Sigmoid colon (tissue), 7 donors: ENCODE results near the gene AGPAT2. TPM values are rescaled to one million over a fixed set of nuclear protein-coding genes. Genes with fewer than 3 reads are reported as not detected.
A peak's percentile ranks its signal among the peaks of the same experiment; 100 is the strongest.

Experiments used
- DNase-seq: peaks from one replicate; pipeline ENCODE4 v3.0.0-alpha.2; 2019
- H3K27ac ChIP-seq, 4 donors: fragments of 200-600 bp; sonication (generic); one replicate each; pipeline ENCODE4 v1.5.1; 2016 to 2019; ENCODE audit warnings: mild to moderate bottlenecking in 1 of 4
- H3K27me3 ChIP-seq, 3 donors: fragments of 200-600 bp; sonication (generic); one replicate each; pipeline ENCODE4 v1.5.1; 2019; ENCODE audit warnings: mild to moderate bottlenecking in 1 of 3
- H3K36me3 ChIP-seq, 4 donors: fragments of 200-600 bp; sonication (generic); one replicate each; pipeline ENCODE4 v1.5.1; 2016 to 2019
- H3K4me1 ChIP-seq, 4 donors: fragments of 200-600 bp; sonication (generic); one replicate each; pipeline ENCODE4 v1.5.1; 2017 to 2019
- H3K4me3 ChIP-seq, 4 donors: fragments of 200-600 bp; sonication (generic); one replicate each; pipeline ENCODE4 v1.5.1; 2017 to 2019; ENCODE audit warnings: mild to moderate bottlenecking in 2 of 4, moderate library complexity in 1 of 4
- H3K9me3 ChIP-seq, 4 donors: fragments of 200-600 bp in 3 of 4; sonication (generic) in 3 of 4; one replicate each; pipeline versions ENCODE4 v1.5.1 to v1.6.1; 2013 to 2019
- CTCF ChIP-seq, 4 experiments: fragments of 450-650 bp in 3 of 4; fragments of 200-600 bp in 1 of 4; IDR thresholded peaks; one replicate each; pipeline ENCODE4 v1.5.1; 2016 to 2019; ENCODE audit warnings: antibody characterized with exemption in 4 of 4, mild to moderate bottlenecking in 3 of 4, moderate library complexity in 2 of 4
- EP300 ChIP-seq, 4 donors: sonication (generic); formaldehyde crosslinking; IDR thresholded peaks; one replicate each; pipeline ENCODE4 v1.6.1; 2017; ENCODE audit warnings: antibody characterized with exemption in 4 of 4
- POLR2A ChIP-seq, 2 donors: fragments of 450-650 bp; IDR thresholded peaks; one replicate each; pipeline ENCODE4 v1.6.1; 2016; ENCODE audit warnings: antibody characterized with exemption in 2 of 2, mild to moderate bottlenecking in 2 of 2, moderate library complexity in 2 of 2
- POLR2AphosphoS5 ChIP-seq, 4 donors: sonication (generic); formaldehyde crosslinking; IDR thresholded peaks; one replicate each; pipeline ENCODE4 v1.6.1; 2017; ENCODE audit warnings: antibody characterized with exemption in 4 of 4
- WGBS, 2 donors: extraction: QIAGEN DNeasy Blood & Tissue Kit; methylation state at CpG; one replicate each; pipeline ENCODE4 v1.1.7; 2013; 5-methylcytosine and 5-hydroxymethylcytosine counted together
- intact Hi-C: fragments of 100-400 bp; cut with DNase I; formaldehyde crosslinking; loops from one replicate; pipeline ENCODE4 v1.15.1; 2023
- polyA plus RNA-seq, 3 donors: library from polyadenylated mRNA; stranded (reverse); fragments of 200-250 nt; gene quantifications; one replicate each; pipeline ENCODE4 v1.2.3, GENCODE V29; 2013
- total RNA-seq, 4 donors: library from RNA; depleted of rRNA; stranded (reverse); fragments of >200 nt; gene quantifications; one replicate each; pipeline ENCODE4 v1.1.0, GENCODE V29; 2016
- donor health status: healthy with polysubstance abuse.
- donor health status: Bipolar disorder and iron deficiency.
- donor health status: healthy.

The AGPAT2 gene
- total and polyA plus RNA-seq, 7 donors = 28.0 to 345 (median 62.4) TPM

DNA sequence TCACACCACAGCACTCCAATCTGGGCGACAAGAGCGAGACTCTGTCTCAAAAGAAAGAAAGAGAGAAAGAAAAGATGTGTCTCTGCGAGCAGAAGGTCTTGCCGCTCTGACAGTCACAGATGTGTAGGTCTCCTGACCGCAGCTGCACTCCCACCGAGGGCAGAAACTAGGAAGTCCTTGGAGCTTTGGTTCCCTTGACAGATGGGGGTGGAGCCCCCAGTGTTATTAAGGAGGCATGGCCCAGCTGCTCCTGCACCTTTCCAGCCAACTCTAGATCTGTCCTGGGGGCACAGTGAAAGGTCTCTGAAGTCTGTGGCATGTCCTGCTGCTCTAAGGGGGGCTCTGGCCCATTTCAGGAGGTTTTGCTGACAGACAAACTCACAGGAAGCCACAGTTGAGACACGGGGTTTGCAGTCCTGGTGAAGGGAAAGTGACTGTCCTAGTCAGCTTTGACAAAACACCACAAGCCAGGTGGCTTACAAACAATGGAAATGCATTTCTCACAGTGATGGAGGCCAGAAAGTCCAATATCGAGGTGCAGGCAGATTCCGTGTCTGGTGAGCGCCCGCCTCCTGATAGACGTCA is 16.1 kb upstream of the AGPAT2 start:
- Histone ChIP-seq H3K4me1 (peaks cover 0 to 17% (median 15%) of the 10 kb centered on the region in 4 donors), H3K9me3 (no peaks in the 10 kb centered on the region), H3K36me3 (no peaks in the 10 kb centered on the region), H3K4me3 (no peak overlapping the region), H3K27me3 (no peaks in the 10 kb centered on the region), H3K27ac (no peak overlapping the region)
- intact Hi-C loops = no loop called here
- no peak for TF ChIP-seq POLR2AphosphoS5 (IDR thresholded peaks at IDR 0.05)
- no peak for TF ChIP-seq CTCF (IDR thresholded peaks at IDR 0.05)
- TF ChIP-seq EP300 (IDR thresholded peaks at IDR 0.05) = no peak
- no peak for TF ChIP-seq POLR2A (IDR thresholded peaks at IDR 0.05)
- 65 to 89% methylated on average over 12 of the region's 12 CpGs for WGBS, 2 donors
- DNase-seq = no peak

GRCh38 chr9:136701668-136702053 is 14.4 kb upstream of the AGPAT2 start:
- TF ChIP-seq POLR2A (IDR thresholded peaks at IDR 0.05) (no peak), POLR2AphosphoS5 (IDR thresholded peaks at IDR 0.05) (no peak), CTCF (IDR thresholded peaks at IDR 0.05) (no peak), EP300 (IDR thresholded peaks at IDR 0.05) (no peak)
- Histone ChIP-seq H3K27ac (no peak overlapping the region), H3K9me3 (no peaks in the 10 kb centered on the region), H3K27me3 (no peaks in the 10 kb centered on the region), H3K36me3 (no peaks in the 10 kb centered on the region), H3K4me1 (peaks cover 0 to 17% (median 15%) of the 10 kb centered on the region in 4 donors), H3K4me3 (no peak overlapping the region)
- DNase-seq = no peak
- 43 to 63% methylated on average over 10 of the region's 10 CpGs for whole genome bisulfite sequencing, 2 donors
- intact Hi-C loops = no loop called here

DNA sequence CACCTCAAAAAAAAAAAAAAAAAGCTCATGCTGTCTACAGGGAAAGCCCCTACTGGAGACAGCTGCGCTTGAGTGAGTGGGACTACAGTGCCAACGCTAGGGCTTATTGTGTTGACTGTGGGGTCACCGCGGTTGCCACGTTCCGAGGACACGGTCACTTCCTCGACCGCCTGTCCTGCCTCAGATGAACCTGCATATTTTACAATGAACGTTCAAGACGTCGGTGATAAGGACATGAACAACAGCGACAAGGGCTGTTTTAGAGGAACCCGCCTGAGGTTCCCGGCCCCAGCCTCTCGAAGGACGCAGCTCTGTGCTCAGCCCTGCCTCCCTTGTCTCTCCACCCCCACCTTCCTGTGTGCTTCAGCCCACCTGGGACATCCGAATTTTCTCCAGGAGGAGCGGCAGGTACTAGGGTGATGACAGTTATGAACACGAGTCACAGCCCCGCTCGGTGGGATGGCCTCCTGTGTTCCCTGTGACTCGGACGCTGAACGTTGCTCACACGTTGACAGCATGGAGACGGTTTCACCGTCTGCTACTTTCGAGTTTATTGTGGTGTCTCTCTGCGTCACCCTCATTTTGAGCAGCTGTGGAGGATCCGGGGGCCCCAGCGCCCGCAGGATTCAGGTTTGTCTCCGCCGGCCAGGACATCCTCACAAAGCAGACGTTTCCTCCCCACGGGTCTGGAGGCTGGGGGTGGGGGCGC is 13.9 kb upstream of the AGPAT2 start:
- no peak for DNase-seq
- H3K4me1 ChIP-seq = peaks cover 0 to 21% (median 15%) of the 10 kb centered on the region in 4 donors
- no peaks in the 10 kb centered on the region for H3K36me3 ChIP-seq
- WGBS, 2 donors = 14 to 18% methylated on average over 38 of the region's 38 CpGs
- TF ChIP-seq CTCF (IDR thresholded peaks at IDR 0.05) = no peak
- no peak for TF ChIP-seq POLR2A (IDR thresholded peaks at IDR 0.05)
- TF ChIP-seq POLR2AphosphoS5 (IDR thresholded peaks at IDR 0.05) = no peak
- TF ChIP-seq EP300 (IDR thresholded peaks at IDR 0.05) = no peak
- no peak overlapping the region for H3K4me3 ChIP-seq
- H3K9me3 ChIP-seq = no peaks in the 10 kb centered on the region
- no peak overlapping the region for H3K27ac ChIP-seq
- intact Hi-C loops = no loop called here
- H3K27me3 ChIP-seq = no peaks in the 10 kb centered on the region

DNA sequence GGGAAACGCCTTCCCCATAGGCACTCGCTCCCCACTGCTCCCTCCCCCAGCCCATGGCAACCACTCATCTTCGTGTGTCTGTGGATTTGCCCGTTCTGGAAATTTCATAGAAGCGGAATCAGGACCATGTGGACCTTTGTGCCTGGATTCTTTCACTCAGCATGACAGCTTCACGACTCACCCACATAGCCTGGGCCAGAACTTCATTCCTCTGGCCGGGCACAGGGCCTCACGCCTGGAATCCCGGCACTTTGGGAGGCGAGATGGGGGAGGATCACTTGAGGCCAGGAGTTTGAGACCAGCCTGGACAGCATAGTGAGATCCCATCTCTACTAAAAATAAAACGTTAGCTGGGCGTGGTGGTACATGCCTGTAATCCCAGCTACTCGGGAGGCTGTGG is 13.0 kb upstream of the AGPAT2 start:
- 72 to 83% methylated on average over 13 of the region's 13 CpGs for WGBS, 2 donors
- intact Hi-C loops = no loop called here
- peaks cover 0 to 26% (median 18%) of the 10 kb centered on the region in 4 donors for H3K4me1 ChIP-seq
- DNase-seq = no peak
- peak overlapping the region in 1 of 4 donors; percentile 39 for H3K27ac ChIP-seq
- no peaks in the 10 kb centered on the region for H3K36me3 ChIP-seq
- H3K9me3 ChIP-seq = no peaks in the 10 kb centered on the region
- H3K27me3 ChIP-seq = no peaks in the 10 kb centered on the region
- TF ChIP-seq CTCF (IDR thresholded peaks at IDR 0.05) = no peak
- peak; percentile 71 to 93 (median 86) for TF ChIP-seq POLR2AphosphoS5 (IDR thresholded peaks at IDR 0.05)
- TF ChIP-seq EP300 (IDR thresholded peaks at IDR 0.05) = peak in 3 of 4 donors; percentile 33 to 71 (median 49)
- TF ChIP-seq POLR2A (IDR thresholded peaks at IDR 0.05) = no peak
- H3K4me3 ChIP-seq = no peak overlapping the region
